ENCODE data around the gene LRRC47.

LRRC47 gene

DNA sequence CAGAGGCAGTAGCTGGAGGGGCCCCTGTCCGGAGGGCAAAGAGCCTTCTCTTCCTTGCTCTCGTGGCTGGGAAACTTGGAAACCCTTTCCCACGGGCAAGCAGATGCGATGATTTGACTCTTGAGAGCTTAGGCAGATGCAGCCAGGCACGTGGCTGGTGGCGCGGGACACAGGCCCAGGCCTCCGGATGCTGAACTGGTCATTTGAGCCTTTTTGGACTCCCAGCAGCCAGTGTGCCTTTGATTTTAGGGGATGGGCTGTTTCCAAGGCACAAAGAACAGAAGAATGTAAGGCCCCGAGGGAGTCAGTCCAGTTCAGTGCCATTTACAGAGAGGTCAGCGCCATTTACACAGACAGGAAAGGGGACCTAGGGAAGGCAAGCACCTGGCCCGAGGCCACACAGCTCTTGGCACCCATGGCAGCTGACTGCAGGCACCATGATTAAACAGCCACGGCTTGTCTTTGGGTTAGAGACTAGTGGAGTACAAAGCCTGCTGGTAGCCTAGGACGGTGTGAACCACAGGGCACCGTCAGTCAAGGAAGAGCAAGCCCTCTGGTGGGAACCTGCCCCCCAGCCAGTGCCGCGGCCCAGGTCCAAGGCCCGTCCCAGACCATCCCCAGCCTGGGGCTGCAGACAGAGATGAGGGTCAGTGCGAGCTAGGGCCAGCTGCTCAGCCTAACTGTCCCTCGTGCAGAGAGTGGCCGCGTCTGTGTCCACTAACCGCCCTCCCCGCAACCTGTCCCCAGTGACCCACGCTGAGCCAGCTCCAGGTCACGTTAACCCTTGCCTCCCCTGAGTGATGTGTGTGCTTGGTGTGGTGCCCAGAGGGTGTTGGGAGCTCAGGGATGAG, 64.5 kb downstream of the LRRC47 start:
- no peak for DNase-seq

DNA sequence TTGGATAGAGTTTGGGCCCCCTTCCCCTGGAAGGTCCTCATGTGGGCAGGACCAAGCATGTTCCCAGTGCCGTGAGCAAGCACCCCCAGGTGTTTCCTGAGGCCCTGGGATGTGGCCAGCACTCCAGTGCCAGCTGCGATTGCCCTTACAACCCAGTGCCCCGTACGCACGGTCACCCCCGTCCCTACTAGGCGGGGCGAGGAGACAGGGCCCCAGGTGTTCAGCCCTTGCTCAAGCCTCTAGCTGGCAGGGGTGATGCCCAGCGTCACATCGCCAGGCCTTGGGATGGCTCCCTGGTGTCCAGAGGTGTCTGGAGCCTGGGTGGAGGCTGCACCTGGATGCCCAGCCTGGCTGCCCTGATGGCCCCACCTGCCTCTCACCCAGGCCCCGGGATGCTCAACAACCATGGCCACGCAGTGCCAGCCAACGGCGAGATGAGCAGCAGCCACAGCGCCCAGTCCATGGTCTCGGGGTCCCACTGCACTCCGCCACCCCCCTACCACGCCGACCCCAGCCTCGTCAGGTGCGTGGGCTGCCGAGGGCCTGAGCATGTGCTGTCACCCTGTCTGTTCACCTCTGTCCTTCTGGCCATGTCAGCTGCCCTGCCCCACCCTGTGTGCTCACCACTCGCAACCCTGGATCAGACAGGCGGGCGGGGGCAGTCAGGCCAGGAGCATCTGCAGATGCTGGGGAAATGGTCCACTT, 65.6 kb downstream of the LRRC47 start:
- no peak for DNase-seq

DNA sequence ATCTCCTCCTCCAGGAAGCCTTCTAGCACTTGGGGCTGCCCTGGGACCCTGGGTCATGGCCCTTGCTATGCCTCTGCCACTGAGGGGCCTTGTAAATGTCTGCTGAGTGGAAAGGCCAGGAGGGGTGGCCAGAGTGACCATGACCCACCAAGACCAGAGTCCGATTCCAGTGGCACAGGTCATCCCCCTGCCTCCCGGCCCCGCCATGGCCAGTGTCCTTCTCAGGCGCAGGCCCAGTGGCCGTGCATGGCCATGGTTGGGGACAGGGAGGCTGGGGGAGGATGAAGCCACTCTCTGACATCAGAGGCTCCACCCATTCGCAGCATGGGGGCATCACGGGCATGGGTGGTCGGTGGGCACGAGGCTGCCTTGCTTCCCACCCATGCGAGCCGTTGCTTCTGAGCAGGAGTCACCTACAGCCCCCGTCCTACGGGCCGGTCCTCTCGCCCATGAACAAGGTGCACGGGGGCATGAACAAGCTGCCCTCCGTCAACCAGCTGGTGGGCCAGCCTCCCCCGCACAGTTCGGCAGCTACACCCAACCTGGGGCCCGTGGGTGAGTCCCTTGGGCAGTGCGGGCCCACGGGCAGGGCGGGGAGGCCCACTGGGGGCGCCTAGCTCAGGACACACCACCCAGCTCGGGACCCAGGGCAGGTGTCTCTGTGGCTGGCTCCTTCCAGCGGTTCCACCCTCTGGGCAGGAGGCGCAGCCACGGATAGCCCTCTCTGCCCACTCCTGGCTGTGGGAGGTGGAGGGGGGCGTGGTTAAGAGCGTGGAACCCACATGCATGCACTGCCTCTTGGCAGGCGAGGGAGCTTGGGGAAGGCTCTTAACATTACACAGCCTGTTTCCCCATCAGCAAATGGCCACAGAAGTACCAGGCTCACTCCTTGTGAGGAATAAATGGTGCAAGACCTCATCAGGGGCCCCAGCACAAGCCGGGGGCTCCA, 66.4 kb downstream of the LRRC47 start:
- DNase-seq: no peak
